HG02885 (cell line): ENCODE results near the gene UBXN11.
"Not testable (repeated sequence)": the region's sequence is repeated elsewhere in the genome, so short reads cannot be mapped to it uniquely, and the experiment has no call there.

Source experiments
- ATAC-seq: cut with Tn5 transposase; IDR thresholded peaks from one replicate; pipeline ENCODE4 v1.9.1; 2021; ENCODE audit warnings: mild to moderate bottlenecking; ENCODE audit not compliant: unreplicated experiment, poor library complexity

The UBXN11 gene

DNA sequence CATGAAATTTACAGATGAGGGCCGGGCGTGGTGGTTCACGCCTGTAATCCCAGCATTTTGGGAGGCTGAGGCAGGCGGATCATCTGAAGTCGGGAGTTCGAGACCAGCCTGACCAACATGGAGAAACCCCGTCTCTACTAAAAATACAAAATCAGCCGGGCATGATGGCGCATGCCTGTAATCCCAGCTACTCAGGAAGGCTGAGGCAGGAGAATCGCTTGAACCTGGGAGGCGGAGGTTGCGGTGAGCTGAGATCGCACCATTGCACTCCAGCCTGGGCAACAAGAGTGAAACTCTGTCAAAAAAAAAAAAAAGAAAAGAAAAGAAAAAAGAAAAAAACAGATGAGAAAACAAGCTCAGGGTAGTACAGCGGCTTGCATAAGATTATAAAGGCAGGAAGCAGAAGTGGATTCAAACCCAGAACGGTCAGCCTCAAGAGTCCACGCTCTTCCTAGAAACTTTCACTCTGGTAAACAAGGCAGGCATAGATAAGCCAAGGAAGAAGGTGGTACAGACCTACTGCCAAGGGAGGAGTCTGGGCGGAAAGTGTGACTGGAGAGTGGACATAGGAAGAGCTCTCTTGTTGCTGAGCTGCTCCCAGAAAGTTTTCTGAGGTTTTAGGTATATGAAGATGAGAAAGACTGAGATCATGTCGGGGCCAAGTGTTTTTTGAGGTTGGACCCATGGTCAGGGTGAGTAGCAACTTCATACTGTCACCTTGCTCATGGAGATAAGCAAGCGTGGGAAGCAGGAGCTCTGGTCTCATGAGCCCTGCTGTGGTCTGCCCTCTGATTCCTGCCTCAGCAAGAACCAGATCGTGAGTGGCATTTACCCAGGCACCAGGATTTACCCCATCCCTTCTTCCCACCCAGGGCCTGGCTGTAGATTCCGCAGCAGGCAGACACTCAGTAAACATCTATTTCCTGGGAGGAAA, 1.8 kb upstream of the UBXN11 start:
- ATAC-seq = not testable (repeated sequence)

GRCh38 chr1:26307363-26307781, 936 bp upstream of the UBXN11 start:
- ATAC-seq = no peak

DNA sequence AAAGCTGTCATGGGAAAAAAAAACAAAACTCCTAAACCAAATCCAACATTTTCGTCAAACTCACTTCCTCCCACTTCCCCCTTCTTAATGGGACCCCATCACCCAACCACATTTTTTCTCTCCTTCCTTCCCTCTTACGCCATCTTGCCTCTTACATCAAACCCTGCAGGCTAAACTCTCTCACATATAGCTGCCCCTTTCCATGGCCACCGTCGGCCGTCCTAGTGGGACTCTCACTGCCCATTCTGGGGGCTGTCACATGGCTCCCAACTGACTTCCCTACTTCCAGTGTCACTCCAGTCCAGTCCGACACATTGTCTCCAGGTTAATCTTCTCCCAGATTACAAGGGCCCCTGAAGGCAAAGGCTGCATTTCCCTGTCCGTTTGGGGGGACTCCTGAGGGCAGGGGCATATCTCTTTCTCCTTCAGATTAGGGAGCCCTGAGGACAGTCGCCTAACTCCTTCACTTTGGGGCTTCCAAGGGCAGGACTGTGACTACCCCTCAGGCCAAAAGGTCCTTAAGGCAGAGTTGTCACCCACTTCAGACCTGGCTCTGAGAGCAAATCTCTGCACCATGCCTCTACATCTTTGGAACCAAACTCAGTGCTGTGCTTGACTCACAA, 658 bp downstream of the UBXN11 start:
- ATAC-seq = no peak

GRCh38 chr1:26302733-26303405, 3.6 kb downstream of the UBXN11 start:
- no peak for ATAC-seq

DNA sequence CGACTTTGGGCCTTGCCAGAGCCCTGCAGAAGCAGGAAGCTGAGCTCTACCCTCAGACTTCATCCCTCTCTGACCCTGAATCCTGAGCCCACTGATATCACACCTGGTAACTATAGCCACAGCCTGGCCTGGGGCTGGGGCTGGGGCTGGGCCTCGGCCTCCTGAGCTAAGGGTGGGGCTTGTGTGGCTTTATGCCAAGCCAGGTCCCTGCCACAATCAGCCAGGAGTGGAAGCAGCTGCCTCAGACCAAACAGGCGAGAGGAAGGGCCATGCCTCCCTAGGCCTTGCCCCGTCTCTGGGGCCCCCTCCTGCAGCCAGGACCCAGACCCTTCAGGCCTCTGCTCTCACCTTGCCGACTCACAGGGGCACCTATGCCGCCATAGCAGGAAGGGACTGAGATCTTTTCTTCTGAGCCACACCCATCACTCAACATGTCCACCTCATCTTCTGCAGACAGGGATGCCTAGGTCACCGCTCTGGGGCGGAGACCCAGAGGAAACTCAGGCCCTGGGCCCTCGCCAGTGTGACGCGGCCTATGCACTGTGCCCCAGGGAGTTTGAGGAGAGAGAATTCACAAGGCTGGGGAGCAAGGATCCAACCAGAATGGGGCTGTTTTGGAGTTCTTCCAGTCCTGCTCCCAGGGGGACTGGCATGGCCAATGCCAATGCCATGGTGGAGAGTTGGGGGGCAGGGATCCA, 5.7 kb downstream of the UBXN11 start:
- no peak for ATAC-seq

DNA sequence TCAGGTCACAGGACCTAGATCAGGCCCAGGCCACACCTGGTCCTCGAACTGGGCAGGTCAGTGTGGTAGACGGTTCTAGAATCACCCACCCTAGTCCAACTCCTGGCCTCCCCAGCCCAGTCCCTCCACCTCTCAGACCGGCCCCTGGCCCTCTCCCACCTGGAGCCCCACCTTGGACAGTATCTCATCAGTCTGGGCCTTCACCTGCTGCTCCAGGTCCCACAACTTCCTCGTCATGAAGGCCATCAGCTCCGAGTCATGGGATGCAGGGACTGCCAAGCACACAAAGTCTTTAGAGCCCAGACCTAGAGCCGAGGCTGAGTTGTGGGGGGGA, 8.7 kb downstream of the UBXN11 start:
- no peak for ATAC-seq

DNA sequence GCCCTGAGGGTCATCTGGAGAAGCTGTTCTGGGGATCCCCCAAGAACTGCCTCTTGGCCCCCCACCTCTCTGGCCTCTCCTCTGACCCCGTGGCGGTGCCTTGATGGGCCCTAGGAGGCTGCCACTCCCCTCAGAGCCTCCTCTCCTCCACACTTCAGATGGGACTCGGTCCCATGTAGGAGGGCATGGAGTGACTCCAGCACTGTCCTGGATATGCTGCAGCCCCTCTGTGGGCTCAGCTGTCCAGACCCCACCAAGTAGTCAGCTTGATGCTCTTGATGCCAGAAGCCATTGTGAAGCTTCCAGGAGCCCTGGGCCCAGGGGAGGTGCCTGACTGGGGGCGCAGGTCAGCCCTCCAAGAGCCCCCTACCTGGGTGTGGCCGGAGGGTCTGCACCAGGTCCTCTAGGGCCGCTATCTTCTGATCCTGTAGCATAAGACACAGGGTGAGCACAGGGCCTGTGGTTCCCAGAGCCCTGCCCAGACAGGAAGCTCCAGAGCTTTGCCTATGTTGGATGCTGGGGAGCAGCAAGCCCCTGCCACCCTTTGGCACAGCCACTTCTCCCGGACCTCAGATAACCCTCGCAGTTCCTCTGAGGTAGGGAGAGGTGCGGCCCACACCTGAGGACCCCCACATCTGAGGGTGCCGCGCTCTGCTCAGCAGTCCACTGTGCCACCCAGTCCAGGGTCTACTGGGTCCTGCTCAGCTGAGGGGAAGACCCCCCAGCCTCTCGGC, 9.2 kb downstream of the UBXN11 start:
- no peak for ATAC-seq

DNA sequence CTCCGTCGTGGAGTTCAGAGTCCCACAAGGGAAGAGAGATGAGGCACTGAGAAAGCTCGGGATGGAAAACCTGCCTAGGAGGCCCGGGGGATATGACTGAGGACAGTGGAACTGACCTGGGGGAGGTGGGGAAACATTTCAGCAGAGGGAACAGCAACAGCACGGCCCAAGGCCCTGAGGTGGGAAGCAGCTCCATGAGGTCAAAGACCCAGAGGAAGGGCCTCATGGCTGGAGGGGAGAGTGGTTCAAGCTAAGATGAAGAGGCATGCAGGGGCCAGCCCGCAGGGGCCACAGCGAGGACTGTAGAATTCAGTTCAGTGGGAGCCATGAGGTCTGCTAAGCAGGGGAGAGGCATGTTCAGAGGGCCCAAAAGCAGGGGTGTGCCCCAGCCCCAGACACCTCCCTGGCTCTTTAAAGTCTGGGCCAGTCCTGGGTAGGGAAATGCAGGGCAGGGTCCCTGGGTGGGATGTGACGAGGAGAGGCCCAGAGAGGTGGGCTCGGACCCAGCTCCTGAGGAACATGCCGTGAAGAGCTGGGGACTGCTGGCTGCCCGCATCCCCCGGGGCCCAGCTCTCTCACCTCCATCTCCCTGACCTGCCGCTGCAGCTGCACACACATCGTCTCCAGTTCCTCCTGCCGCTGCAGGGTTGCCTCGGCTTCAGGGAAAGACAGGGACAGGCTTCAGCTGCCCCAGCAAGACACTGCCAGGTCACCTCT, 9.9 kb downstream of the UBXN11 start:
- ATAC-seq = no peak

DNA sequence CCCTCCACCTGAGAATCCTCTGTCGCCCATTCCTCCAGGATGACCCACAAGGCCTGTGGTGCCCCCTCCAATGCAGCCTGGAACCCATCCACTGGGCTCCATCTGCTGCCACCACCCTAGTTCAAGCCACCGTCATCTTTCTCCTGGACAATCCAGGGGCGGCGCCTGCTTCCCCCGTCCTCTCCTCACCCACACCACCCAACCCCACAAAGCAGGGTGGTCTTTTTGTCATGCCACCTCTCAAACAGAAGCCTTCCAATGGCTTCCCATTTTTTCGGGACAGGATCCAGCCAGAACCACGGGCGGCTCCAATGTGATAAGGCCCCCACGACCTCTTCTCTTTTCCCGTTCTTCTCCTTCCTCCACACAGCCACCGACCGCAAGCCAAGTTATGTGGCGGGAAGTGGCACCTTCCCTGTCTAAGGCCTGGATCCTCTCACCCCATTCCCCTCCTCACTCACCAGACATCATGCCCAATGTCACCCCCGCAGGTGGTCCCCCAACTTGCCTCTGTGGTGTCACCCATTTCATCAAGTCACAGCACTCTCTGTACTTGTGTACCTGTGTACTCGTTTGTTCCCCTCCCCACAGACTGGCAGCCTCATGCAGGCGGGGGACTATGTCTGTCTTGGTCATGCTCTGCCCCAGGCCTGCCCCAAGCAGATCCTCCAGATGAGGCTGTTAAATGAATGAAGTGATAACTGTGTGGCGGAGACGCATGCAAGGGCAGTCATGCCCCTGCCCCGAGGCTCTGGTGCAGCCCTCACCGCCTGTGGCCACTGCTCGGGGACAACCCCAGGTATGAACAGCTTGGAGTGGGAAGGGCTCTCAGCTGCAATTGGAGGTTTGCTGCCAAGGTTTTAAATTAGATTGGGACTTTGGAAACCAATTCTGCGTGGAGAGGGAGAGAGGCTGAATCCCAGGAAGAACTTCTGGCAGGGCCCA, 11.0 kb downstream of the UBXN11 start:
- ATAC-seq = no peak

DNA sequence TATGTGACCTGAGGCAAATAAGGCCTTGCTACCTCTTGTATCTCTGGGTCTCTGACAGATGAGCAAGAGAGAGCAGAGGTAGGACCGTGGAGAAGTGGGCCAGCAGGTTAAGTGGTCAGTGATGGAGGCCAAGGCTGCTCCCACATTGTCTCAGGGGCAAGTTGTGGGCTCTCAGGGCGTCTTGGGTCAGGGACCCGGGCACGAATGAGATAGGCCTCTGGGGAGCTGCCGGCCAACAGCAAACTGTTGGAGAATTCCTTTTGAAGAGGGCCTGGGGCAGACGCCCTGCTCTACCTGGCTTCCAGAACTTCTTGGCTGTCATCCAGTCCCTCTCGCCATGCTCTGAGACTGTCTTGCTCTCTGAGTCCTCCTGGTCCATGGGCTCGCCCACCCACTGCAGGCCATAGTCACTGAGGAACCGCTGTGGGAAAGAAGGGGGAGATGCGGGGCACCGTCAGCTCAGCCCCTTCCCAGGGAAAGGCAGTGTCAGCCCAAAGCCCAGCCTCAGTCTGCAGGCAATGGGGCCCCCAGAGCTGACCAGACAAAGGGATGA, 12.4 kb downstream of the UBXN11 start:
- ATAC-seq = no peak

GRCh38 chr1:26292735-26293134, 13.7 kb downstream of the UBXN11 start:
- ATAC-seq = not testable (repeated sequence)

GRCh38 chr1:26291939-26292338, 14.5 kb downstream of the UBXN11 start:
- no peak for ATAC-seq

DNA sequence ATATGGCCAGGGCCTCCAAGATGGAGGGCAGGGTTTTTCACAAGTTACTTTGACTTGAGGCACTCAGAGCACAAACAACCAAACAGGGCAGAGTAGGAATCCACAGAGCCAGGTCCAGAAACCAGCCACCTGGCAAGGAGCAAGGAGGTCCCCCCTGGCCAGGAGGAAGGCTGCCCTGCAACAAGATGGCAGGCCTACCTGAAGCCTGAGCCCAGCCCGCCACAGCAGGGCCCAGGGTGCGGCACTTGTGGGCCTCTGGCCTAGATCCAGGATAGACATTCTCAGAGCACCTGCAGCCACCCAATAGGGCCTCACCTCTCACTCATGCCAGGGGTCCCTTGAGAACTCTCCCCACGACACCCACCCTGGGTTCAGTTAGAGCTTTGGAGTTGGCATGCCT, 15.0 kb downstream of the UBXN11 start:
- no peak for ATAC-seq

GRCh38 chr1:26290882-26291261, 15.6 kb downstream of the UBXN11 start:
- ATAC-seq = no peak

GRCh38 chr1:26290122-26290881, 16.1 kb downstream of the UBXN11 start:
- no peak for ATAC-seq

DNA sequence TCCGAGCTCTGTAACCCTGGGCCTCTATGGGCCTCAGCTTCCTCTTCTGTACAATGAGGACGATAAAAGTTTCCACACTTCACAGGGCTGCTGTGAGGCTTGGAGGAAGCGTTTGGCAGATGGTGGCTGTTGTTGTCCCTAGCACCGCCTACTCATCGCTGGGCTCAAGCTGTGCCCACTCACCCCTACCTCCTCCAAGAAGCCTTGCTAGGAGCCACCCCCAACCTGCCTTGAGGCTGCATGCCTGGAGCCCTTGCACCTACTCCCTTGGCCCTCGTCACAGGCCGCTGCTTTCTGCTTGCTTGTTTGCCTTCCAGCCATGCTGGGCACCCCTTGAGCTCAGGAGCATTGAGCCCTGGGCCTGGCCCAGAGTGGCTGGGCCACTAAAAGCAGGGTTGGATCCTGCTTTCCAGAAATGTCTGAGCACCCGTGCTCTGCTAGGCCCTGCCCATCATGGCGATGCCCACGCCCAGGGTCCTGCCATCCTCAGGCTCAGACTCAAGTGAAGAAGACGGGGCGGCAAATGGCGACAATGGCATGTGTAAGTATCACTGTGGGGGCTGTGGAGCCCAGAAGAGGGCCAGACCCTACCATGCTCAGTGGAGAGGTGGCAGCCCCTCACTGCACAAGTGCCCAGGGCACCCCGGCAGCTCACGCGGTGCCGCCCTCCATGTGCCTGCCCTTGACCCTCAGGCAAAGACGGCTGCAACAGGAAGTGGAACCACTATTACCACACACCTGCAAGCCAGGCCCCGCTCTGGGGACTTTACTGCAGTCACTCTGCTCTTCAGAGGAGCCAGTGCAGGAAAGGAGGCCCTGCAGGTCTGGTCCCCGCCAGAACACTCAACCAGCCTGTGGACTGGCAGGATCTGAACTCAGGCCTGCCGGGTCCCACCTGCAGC, 17.0 kb downstream of the UBXN11 start:
- peak; percentile 47 for ATAC-seq
